Skeletal muscle cell (primary cell): Measurements from ENCODE around the gene NPFF.
A peak's percentile ranks its signal among the peaks of the same experiment; 100 is the strongest.

Experiments used
- DNase-seq: peaks from one replicate; pipeline ENCODE4 v3.0.0-alpha.2; 2010; ENCODE audit warnings: low read depth
- H3K4me3 ChIP-seq: 2 replicates; pipeline ENCODE4 v1.5.1; 2011; ENCODE audit warnings: low read depth, mild to moderate bottlenecking, control low read depth, low read length, moderate library complexity

NPFF gene

DNA sequence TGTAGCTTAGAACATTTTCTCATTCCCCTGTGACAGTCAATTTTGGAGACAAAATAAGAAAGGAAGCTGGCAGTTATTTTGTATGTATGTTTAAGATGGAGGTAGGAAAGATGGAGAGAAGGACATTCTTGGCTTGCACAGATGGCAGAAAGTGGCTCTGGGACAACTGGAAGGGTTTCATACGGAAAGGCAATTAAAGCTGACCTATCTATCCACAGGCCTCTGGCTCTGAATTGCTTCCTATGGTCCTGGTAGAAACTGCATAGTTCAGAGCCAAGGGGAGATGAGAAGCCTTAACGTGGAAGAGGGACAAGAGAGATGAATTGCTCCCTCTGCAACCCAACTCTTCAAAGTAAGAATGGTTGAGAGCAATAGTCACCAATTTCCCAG lies 8.0 kb upstream of the NPFF start:
- no peak for DNase-seq
- H3K4me3 ChIP-seq = no peak overlapping the region

DNA sequence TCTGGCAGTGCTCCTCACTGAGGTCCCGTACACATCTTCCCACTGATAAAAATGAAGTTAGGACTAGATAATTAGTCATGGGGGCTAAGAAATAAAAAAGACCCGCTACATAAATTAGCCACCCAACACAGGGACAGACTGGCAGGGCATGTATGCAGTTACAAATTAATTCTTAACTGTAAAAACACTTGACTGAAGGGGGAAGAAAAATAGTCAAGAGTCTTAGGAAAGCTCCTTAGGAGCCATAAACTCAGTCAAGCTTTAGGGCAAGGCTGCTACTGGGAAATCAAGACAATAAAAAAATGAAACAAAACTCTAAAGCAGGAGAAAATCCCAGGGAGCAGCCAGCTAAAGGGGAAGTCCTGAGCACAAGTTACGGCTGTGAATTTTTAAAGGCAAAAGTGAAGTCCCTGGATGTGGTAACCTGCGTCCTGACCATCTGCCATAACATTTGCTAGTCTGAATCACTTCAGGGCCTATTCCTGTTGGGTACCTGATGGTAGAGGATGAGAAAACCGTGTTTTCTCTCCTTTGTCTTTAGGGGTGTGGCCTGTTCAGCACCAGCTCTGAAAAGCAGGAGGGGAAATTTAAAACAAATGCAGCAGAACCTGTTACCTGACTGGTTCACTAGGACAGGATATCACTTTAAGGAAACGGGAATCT lies 7.5 kb upstream of the NPFF start:
- no peak for DNase-seq
- H3K4me3 ChIP-seq = no peak overlapping the region

DNA sequence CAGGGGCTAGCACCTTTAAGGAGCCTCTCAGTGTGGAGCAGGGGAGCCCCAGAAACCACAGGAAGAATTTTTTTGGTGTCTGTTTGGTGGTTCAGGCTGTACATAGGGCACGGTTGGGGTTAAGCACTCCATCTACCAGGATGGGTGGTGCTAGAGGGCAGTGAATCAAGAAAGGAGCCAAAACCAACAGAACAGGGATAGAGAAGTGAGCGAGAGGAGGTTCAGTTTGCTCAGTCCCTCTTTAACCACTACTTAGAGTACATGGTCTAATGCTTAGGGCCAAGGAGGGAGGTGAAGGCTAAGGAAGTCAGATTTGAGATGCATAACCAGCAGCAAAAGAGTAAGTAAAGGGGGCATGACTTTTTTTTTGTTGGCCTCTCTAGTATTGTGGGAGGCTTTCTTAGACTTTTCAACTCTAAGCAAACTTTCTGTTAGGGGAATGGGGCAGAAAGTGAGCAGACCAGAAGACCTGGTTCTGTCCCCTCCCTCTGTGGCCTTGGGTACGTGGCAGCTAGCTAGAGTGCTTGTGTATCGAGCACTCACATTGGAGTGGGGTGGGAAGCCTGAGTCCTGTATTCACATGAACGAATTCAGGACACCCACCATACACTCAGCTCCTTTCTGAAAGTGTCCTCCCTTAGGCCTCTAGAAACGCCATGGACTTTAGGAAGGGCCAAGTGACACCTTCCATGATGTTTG lies 6.6 kb upstream of the NPFF start:
- no peak for DNase-seq
- no peak overlapping the region for H3K4me3 ChIP-seq

DNA sequence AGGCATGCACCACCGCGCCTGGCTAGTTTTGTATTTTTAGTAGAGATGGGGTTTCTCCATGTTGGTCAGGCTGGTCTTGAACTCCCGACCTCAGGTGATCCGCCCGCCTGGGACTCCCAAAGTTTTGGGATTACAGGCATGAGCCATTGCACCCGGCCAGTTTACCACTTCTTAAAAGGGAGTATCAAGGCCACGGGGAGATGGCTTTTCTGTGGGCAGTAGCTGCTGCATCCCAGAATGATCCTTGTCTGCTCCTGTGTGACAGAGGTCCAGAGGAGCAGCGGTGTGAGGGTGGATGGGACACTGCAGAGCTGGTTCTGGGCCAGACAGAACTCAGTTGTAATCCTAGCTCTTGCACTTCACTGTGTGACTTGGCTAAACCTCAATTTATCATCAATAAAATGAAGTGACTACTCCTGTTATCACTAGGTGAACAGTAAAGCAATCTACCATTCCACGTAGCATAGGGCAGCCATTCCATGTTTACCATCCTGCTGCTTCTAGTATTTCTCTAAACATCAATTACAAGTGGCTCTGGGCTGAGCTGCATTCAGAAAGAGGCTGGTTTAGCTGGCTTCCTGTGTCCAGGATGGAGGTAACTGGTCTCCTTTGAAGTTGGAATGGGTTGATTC lies 3.0 kb upstream of the NPFF start:
- H3K4me3 ChIP-seq = no peak overlapping the region

DNA sequence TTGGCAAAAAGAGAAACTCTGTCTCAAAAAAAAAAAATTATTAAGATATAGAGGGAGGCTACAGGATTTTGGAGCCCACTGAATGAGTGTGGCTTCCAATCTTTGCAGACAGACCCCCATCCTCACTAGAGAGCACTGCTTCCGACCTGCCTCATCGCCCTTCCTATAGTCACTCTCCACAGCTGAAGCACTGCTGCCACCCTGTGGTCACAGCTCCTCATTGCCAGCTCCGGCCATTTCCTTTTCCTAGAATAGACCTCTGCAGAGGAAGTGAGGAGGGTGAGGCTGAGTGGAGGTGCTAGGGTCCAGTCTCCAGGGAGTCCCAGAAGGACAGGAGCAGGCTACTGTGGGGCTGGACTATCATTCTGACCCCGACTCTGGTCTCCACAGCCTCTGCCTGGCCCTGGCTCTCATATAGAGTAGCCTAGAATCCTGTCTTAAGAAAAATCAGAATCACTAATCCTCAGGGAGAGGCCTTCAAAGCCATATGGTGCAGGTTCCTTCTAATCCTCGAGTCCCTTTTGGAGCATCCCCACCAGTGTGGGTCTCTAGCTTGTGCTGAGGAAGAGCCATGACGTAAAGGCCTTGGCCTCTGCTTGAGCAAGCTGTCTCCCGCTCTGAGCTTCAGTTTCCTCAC lies 1.4 kb upstream of the NPFF start:
- DNase-seq = no peak
- H3K4me3 ChIP-seq = no peak overlapping the region

More for the DNA sequence above, 3.0 kb upstream of the NPFF start:
- no peak for DNase-seq

DNA sequence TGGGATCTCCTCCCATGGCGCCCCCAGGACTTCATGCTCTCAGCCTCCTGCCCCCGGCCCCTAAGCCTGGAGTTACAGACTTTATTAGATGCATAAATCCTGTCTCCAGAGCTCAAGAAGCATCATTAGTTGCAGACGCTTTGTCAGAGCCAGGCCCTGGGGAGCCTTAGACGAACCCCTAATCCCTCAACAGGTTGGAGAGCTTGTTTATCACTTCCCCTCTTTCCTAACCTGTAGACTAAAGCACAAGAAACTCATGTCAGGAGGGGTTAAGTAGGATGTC lies 260 bp upstream of the NPFF start:
- H3K4me3 ChIP-seq = no peak overlapping the region
- no peak for DNase-seq

DNA sequence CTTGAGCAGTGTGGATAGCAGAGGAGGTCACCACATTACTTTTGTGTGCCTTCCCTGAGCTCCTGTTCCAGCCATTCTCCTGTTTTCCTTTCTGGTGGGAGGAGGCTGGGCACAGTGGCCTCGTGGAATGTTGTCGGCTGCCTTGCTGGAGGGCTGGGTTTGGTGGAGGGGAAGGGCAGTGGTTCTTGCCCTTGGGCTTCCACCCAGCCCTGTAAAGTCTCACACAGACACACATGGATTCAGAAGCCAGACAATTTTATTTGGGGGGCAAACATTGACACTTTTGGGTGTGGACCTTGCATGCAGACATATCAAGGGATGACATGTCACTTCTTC lies 866 bp downstream of the NPFF start:
- H3K4me3 ChIP-seq = no peak overlapping the region
- no peak for DNase-seq

DNA sequence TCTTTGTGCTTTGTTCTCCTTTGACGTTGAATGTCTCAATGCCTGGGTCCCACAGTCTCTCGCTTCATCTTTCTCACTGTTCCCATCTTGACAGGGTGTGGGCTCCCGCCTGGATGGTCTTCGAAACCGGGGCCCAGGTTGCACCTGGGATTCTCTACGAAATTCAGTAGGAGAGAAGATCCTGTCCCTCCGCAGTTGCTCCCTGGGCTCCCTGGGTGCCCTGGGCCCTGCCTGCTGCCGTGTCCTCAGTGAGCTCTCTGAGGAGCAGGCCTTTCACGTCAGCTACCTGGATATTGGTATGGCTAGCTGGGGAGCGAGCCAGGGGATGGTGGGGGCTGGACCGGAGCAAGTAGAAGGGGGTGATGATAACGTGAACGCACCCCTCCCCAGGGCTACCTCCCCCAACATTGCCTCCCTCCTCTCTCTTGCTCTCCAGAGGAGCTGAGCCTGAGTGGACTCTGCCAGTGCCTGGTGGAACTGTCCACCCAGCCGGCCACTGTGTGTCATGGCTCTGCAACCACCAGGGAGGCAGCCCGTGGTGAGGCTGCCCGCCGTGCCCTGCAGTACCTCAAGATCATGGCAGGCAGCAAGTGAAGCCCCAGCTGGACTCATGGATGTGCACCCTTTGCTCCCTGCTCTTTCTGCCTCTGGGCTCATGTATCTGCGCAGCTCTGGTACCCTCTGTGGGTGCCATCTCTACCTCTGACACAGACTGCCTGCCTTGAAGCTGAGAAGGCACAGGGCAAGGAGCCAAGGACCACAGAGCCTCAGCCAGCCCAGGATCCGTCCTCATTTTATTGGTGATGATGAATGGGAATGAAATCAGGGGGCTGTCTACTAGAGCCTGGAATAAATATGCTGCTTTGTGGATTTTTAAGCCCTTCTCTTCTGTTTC lies 1.5 kb downstream of the NPFF start:
- no peak for DNase-seq
- no peak overlapping the region for H3K4me3 ChIP-seq

DNA sequence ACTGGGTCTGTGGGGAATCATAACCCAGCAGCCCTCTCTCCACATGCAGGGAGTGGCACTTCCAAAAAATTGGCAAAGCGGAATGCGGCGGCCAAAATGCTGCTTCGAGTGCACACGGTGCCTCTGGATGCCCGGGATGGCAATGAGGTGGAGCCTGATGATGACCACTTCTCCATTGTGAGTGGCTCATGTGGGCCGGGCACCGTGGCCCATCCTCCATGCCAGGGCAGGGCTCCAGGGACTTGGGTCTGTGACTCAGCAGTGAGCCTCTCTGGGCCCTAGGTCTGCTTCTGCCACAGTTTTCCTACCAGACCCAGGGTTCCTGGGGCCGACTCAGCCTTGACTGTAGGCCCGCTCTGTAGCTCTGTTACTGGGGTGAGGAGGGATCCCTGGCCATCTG lies 2.2 kb downstream of the NPFF start:
- no peak overlapping the region for H3K4me3 ChIP-seq

DNA sequence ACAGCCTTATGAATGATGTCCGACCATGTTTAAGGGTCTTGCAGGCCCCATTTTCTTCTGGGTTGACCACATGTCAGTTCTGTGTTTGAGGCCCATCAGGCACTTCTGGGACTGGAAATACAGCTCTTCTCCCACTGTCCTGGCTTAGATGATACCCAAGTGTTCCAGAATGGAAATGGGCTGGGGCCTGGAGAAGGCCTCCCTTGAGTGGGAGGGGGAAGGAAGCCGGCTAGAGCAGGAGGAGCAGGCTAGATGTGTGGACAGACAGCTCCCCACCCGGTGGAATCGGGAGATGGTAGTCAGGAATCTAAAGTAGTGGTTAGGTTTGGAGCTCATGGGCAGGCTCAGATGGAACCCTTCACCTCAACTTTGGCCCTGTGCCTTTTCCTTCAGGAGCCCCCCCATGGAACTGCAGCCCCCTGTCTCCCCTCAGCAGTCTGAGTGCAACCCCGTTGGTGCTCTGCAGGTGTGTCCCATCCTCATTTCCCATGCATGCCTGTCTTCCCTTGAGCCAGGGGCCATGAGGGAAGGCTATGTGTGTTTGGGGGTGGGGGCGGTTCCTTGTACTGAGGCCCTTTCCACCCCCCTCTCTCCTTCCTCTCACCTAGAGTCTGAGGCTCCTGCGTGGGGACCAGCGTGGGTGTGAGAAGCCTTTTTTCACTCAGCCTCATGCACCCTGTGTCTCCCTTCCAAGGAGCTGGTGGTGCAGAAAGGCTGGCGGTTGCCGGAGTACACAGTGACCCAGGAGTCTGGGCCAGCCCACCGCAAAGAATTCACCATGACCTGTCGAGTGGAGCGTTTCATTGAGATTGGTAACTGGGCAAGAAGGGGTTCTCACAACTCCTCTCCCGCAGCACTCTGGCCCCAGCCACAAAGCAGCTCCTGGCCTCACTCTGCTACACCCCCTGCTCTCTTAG lies 3.0 kb downstream of the NPFF start:
- no peak for DNase-seq
- H3K4me3 ChIP-seq = no peak overlapping the region

More for the DNA sequence above, 2.2 kb downstream of the NPFF start:
- no peak for DNase-seq

DNA sequence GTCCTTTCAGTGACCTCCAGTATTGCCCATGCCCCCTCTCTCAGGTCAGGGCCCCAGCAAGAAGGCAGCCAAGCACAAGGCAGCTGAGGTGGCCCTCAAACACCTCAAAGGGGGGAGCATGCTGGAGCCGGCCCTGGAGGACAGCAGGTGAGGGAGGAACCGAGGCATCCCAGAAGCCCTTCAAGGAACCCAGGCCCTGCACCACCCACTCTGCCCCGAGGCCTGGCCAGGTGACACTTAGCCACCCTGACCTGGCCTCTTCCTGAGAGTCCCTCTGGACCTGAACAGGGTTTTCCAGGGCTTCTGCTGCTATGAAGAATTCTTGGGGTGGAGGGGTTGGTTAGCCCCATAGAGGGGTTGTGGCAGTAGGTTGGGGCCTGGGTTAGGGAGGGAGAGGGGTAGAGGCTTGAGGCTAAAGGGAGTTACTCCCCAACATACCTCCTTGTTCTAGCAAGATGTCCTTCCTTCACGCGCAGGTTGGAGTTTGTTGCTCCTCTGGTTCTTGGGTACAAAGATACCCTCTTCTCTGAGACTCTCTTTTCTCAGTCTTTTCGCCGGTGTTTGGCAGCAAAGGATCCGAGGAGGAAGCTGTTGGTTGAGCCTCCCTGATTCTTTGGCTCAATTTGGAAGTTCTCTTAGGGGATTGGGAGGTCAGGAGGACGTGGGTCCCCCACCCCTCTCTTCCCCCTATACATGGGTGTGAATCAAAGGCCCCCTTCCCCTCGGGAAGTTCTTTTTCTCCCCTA lies 4.1 kb downstream of the NPFF start:
- DNase-seq = no peak
- no peak overlapping the region for H3K4me3 ChIP-seq

DNA sequence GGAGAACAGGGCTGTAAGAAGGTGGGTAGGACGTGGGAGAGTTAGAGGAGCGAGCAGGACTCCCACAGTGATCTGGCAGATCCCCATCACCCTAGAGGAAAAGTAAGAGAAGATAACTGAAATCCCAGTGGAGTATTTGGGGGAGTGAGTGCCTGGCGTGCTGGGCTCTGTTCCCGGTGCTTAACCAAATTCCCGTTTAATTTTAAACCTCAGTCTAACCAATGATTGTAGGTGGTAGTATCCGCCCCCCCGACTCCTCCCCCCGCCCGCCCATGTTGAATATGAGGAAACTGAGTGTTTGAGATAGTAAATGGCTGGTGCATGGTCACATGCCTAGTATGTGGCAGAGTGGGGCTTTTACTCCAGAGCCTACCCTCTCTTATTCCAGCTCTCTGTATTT lies 5.0 kb downstream of the NPFF start:
- no peak overlapping the region for H3K4me3 ChIP-seq
- DNase-seq = no peak

DNA sequence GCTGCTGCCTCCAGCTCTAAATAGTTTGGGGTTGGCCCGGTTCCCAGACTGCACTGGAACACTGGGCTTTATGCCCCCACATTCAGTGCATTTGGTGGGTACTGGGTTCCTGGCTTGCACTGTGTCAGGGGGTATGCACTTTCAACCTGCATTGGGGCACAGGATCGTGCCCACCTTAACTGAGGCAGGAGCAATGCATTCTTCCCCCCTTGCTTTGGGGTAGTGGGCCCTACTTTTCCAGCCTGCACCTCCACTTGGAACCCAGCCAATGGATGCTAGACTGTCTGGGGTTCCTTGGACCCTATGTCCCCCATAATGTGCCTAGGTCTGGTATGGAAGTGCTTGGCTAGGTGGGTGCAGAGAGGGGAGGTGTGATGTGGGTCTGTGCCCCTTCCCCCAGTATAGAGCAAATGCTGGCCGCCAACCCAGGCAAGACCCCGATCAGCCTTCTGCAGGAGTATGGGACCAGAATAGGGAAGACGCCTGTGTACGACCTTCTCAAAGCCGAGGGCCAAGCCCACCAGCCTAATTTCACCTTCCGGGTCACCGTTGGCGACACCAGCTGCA lies 5.6 kb downstream of the NPFF start:
- H3K4me3 ChIP-seq = peak overlapping the region; percentile 77
- DNase-seq = no peak

DNA sequence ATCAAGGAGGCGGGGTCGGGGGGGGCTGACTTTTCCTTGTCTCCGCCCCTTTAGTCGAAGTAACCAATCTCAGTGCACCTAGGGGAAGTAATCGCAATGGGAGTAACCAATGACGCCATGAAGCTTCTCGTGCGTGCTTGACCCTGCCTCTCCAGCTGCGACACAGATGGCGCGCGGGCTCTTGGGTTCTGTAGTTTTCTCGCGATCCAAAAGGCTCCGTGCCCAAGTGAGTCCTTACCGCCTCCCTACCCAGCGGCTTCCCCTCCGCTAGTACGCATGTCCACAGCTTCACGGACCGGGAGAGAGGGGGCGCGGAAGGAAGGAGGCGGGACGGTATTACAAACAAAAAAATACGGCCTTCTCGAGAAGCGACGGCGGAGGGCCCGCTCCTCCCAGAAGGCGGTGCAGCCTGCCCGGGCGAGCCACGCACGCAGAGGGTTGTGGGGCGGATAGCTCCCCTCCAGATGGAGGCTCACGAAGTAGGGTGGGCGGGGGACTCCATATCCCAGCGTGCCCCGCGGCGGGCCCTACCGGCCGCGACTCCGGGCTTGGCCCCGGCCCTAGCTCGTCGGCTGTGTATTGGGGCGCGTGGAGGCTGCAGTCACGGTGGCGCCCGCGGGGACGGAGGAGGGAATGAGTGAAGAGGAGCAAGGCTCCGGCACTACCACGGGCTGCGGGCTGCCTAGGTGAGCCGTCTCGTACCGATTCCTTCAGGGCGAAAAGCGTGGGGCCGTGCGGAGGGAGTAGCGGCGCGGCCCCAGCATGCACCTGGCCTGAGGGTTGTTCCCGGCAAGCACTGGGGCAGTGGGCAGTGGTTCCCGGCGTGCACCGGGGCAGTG lies 6.3 kb downstream of the NPFF start, which contains the start of gene TARBP2:
Gene TARBP2, plus strand, starts transcription at position 508 of the 839 bp plus-strand sequence. Its CDS starts 126 bp downstream, at position 634.
- DNase-seq = peak; percentile 99
- peak within 1 kb of the TSS; percentile 77 for H3K4me3 ChIP-seq

DNA sequence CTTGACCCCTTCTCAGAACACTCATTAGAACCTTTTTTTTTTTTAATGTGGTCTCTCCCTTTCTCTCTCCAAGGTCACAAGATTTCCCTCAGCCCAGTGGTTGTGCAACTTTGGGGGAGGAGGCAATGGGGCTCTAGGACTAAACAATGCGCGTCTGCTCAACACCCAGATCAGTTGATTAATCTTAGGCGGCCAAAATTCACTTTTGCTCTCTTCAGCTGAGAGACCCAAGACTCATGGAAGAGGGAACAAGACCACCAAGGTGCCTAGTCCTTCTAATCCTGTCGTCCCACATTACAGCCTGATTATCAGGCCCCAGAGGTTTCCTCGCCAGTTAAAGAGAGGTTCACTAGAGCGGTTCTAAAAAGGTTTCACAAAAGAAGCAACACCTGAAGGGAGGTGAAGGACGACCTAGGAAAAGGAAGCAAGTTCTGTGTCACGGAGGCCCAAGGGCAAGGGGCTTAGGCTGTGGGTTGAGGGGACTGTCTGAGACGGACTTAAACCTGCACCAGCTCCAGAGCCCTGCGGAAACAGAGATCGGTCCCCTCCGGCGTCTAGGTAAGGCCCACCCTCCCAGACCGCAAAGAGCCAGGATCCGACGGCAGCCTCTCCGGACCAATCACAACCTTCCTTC lies 7.0 kb downstream of the NPFF start:
- H3K4me3 ChIP-seq = peak overlapping the region; percentile 77
- DNase-seq = no peak
